GM23248 (cell line): ENCODE measurements around the gene PASD1. TPM values are rescaled to one million over a fixed set of nuclear protein-coding genes. Genes with fewer than 3 reads are reported as not detected.
"Not testable (repeated sequence)": the region's sequence is repeated elsewhere in the genome, so short reads cannot be mapped to it uniquely, and the experiment has no call there.

Experiments
- DNase-seq: peaks from one replicate; pipeline ENCODE4 v3.0.0-alpha.2; 2015
- H2AFZ ChIP-seq: fragments of 200-600 bp; sonication (generic); 2 replicates; pipeline ENCODE4 v1.6.1; 2016; ENCODE audit warnings: antibody characterized with exemption
- H3F3A ChIP-seq: fragments of 200-600 bp; sonication (generic); 2 replicates; pipeline ENCODE4 v1.6.1; 2016; ENCODE audit warnings: mild to moderate bottlenecking, antibody characterized with exemption, mixed run types; ENCODE audit not compliant: insufficient read depth
- H3K27ac ChIP-seq: fragments of 200-600 bp; sonication (generic); 2 replicates; pipeline ENCODE4 v1.5.1; 2016; ENCODE audit warnings: mild to moderate bottlenecking
- H3K27me3 ChIP-seq: fragments of 200-600 bp; sonication (generic); replicated peaks from 2 replicates; pipeline ENCODE4 v1.6.1; 2016; ENCODE audit warnings: mild to moderate bottlenecking; ENCODE audit not compliant: insufficient read depth
- H3K36me3 ChIP-seq: fragments of 200-600 bp; sonication (generic); 2 replicates; pipeline ENCODE4 v1.6.1; 2016; ENCODE audit warnings: low read depth, mild to moderate bottlenecking
- H3K4me1 ChIP-seq: fragments of 200-600 bp; sonication (generic); 2 replicates; pipeline ENCODE4 v1.6.1; 2016; ENCODE audit warnings: mild to moderate bottlenecking; ENCODE audit not compliant: insufficient read depth
- H3K4me2 ChIP-seq: fragments of 200-600 bp; sonication (generic); one replicate; pipeline ENCODE4 v1.6.1; 2016; ENCODE audit warnings: mild to moderate bottlenecking; ENCODE audit not compliant: unreplicated experiment
- H3K4me3 ChIP-seq: fragments of 200-600 bp; sonication (generic); 2 replicates; pipeline ENCODE4 v1.5.1; 2016; ENCODE audit warnings: mild to moderate bottlenecking
- H3K79me2 ChIP-seq: fragments of 200-600 bp; sonication (generic); 2 replicates; pipeline ENCODE4 v1.6.1; 2016; ENCODE audit warnings: mild to moderate bottlenecking; ENCODE audit not compliant: insufficient read depth
- H3K9ac ChIP-seq: fragments of 200-600 bp; sonication (generic); 2 replicates; pipeline ENCODE4 v1.6.1; 2016; ENCODE audit warnings: mild to moderate bottlenecking
- H3K9me2 ChIP-seq: fragments of 200-600 bp; sonication (generic); 2 replicates; pipeline ENCODE4 v1.6.1; 2016; ENCODE audit warnings: mixed run types, mild to moderate bottlenecking, moderate library complexity; ENCODE audit not compliant: insufficient read depth
- H3K9me3 ChIP-seq: fragments of 200-600 bp; sonication (generic); one replicate; pipeline ENCODE4 v1.6.1; 2017; ENCODE audit warnings: low read depth
- H4K20me1 ChIP-seq: fragments of 200-600 bp; sonication (generic); 2 replicates; pipeline ENCODE4 v1.6.0; 2016; ENCODE audit not compliant: insufficient read depth
- EZH2 ChIP-seq: fragments of 200-600 bp; sonication (generic); IDR thresholded peaks from 2 replicates; pipeline ENCODE4 v1.6.1; 2018; ENCODE audit warnings: antibody characterized with exemption, mild to moderate bottlenecking; ENCODE audit not compliant: insufficient read depth, poor library complexity, severe bottlenecking
- EZH2phosphoT487 ChIP-seq: fragments of 200-600 bp; sonication (generic); IDR thresholded peaks from 2 replicates; pipeline ENCODE4 v1.6.1; 2018; ENCODE audit warnings: antibody characterized with exemption, moderate library complexity, mild to moderate bottlenecking, low read depth; ENCODE audit not compliant: insufficient read depth
- WGBS, 2 experiments: methylation state at CpG; one replicate each; pipeline ENCODE4 v1.1.6; 2015 to 2017; ENCODE audit warnings: low lambda C conversion rate in 2 of 2, low coverage in 1 of 2; ENCODE audit errors: missing lambda C conversion rate in 2 of 2; 5-methylcytosine and 5-hydroxymethylcytosine counted together
- in situ Hi-C: fragments of 300-500 bp; cut with MboI; formaldehyde crosslinking; loops from 2 replicates; pipeline ENCODE4 v1.15.0; 2020
- polyA plus RNA-seq: library from polyadenylated mRNA; unstranded; fragments of >200 nt; fragmentation: Nextera tagmentation; extraction: Ambion mirVana; gene quantifications from 2 replicates; pipeline ENCODE4 v1.2.1, GENCODE V29; 2016
- total RNA-seq: library from RNA; depleted of rRNA; stranded (reverse); fragments of >200 nt; shearing (Covaris generic); gene quantifications from 2 replicates; pipeline ENCODE4 v1.2.3, GENCODE V29; 2014

The PASD1 gene
- total and polyA plus RNA-seq, 2 experiments from 2014 or later: not detected

DNA sequence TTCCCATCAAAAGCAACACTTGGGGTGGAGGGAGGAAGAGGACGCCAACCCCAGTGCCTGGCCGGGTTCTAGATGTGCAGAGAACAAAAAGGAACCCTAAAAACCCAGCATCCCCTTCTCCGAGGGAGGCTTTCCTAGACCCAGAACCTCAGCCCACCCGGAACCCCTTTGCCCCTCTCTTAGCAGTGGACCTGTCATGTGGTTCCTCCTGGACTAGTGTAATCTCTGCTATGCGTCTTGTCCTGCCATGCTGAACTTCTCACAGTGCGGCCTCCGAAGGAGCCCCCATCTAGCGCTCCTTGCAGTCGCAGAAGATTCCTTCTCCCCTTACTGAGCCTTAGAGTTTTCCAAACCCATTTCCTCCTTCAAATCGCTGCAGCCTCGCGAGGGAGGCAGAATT, 130.6 kb downstream of the PASD1 start:
- no peaks in the 10 kb centered on the region for H3K9me2 ChIP-seq
- TF ChIP-seq EZH2phosphoT487: no peak
- no peak for TF ChIP-seq EZH2
- 0 out of 2 replicates have a peak, but pooled peaks cover 4% of the 10 kb centered on the region for H3F3A ChIP-seq
- WGBS, 2 experiments: 79 to 87% methylated on average over 9 to 10 of the region's 12 CpGs
- no peak overlapping the region for H3K27ac ChIP-seq
- H3K4me1 ChIP-seq: peaks cover 15% of the 10 kb centered on the region; the same call in 1 of the 2 replicates
- H3K27me3 ChIP-seq: no peaks in the 10 kb centered on the region
- H4K20me1 ChIP-seq: no peaks in the 10 kb centered on the region
- in situ Hi-C loops: no loop called here
- no peak overlapping the region for H3K4me3 ChIP-seq
- H3K9me3 ChIP-seq: no peaks in the 10 kb centered on the region
- H3K79me2 ChIP-seq: no peaks in the 10 kb centered on the region
- no peak overlapping the region for H2AFZ ChIP-seq
- no peak overlapping the region for H3K9ac ChIP-seq
- DNase-seq: no peak
- no peak overlapping the region for H3K4me2 ChIP-seq
- no peaks in the 10 kb centered on the region for H3K36me3 ChIP-seq

DNA sequence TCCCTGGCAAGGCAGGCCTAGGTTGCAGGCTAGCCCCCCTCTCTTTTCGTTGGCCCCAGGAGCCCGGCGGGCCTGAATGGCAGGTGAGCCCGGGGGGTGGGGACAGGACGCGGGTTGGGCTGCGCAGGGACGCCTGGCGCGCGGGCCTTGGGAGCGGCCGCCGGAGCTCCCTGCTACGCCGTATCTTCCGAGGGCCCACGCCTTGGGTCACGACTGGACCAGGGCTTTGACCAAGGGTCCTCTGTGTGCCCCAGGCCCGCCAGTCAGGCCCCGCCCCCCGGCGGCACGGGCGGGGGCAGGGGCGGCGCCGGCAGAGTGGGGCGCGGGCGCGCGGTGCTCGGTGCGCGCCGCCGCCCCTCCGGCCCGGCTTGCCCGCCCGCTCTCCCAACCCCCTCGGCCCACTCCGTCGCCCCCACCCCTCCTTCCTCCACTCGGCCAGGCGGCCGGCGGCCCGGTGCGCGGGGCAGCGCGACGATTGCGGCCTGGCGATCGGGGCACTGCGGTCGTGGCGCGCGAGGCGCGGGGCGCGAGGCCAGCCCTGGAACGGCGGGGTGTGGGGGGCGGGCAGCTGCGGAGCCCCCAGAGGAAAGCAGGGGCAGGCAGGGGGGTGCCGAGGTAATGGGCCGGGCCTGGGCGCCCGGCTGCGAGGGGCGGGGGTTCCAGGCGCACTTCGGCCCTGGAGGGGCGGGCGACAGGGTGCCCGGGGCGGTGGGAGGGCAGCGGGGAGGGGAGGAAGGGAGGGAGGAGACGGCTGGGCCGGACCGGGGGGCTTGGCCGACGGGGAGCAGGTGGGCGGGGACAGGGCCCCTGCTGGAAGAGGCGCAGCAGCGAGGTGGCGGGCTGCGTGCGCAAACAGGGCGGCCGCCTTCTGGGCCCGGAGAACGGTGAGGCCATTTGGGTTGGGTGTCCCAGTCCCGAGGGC, 131.4 kb downstream of the PASD1 start, which contains the start of gene PRRG3:
PRRG3 (plus strand) TSS at position 798 of the 922 bp plus-strand sequence. CDS start 3,357 bp downstream, outside the sequence.
- no peak within 1 kb of the TSS for H3K27ac ChIP-seq
- H3K36me3 ChIP-seq: no peaks in the 10 kb centered on the region
- H3K4me2 ChIP-seq: no peak within 1 kb of the TSS
- 3 to 20% methylated on average over 1 to 46 of the region's 100 CpGs for WGBS, 2 experiments
- H3K9me3 ChIP-seq: no peaks in the 10 kb centered on the region
- DNase-seq: no peak
- no peaks in the 10 kb centered on the region for H3K27me3 ChIP-seq
- H3F3A ChIP-seq: 0 out of 2 replicates have a peak, but pooled peaks cover 4% of the 10 kb centered on the region
- no peak within 1 kb of the TSS for H2AFZ ChIP-seq
- TF ChIP-seq EZH2phosphoT487 (no peak), EZH2 (no peak)
- no peaks in the 10 kb centered on the region for H3K9me2 ChIP-seq
- no peaks in the 10 kb centered on the region for H4K20me1 ChIP-seq
- no peak within 1 kb of the TSS for H3K9ac ChIP-seq
- no peaks in the 10 kb centered on the region for H3K79me2 ChIP-seq
- no peak within 1 kb of the TSS for H3K4me3 ChIP-seq
- peaks cover 15% of the 10 kb centered on the region; the same call in 1 of the 2 replicates for H3K4me1 ChIP-seq
- in situ Hi-C loops: no loop called here

DNA sequence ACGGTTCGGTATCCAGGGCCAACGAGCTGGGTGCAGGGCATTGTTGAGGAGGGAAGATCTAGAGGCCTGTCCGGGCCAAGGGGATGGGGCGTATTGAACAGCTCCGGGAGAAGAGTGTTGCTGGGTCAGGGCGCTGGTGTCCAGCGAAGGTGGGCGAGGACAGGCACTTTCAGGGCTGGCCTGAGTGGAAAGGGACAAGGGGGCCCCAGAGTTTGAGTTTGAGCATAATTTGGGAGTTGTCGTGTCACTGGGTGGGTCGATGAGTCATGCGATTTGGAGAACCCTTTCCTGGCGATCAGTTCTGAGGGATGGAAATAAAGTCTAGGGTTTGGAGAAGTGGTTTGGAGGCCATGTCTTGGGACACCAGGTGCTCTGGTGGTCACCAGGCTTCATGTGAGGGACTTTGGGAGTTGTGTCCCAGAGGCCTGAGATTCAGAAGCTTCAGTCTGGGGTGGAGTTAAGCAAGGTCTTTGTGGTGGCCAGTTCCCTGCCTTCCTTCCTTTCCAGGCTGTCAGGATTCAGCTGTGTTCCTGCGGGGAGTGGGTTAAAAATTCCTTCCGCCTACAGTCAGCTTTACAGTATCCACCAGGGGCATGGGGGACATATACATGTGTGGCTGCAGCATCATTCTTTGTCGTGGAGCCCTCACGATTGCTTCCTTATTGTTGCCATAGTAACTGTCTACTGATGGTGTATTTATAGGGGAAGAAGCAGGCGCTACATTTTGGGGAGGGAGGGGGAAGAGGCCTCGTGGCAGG, 132.3 kb downstream of the PASD1 start:
- no peaks in the 10 kb centered on the region for H3K36me3 ChIP-seq
- H3K79me2 ChIP-seq: no peaks in the 10 kb centered on the region
- peaks cover 15% of the 10 kb centered on the region; the same call in 1 of the 2 replicates for H3K4me1 ChIP-seq
- H2AFZ ChIP-seq: no peak overlapping the region
- no peak overlapping the region for H3K4me2 ChIP-seq
- H3F3A ChIP-seq: 0 out of 2 replicates have a peak, but pooled peaks cover 4% of the 10 kb centered on the region
- no peak overlapping the region for H3K9ac ChIP-seq
- DNase-seq: no peak
- no peaks in the 10 kb centered on the region for H3K27me3 ChIP-seq
- H4K20me1 ChIP-seq: no peaks in the 10 kb centered on the region
- no peaks in the 10 kb centered on the region for H3K9me2 ChIP-seq
- no peaks in the 10 kb centered on the region for H3K9me3 ChIP-seq
- no peak overlapping the region for H3K27ac ChIP-seq
- in situ Hi-C loops: no loop called here
- TF ChIP-seq EZH2 (no peak), EZH2phosphoT487 (no peak)
- no peak overlapping the region for H3K4me3 ChIP-seq
- 11 to 18% methylated on average over 13 to 19 of the region's 19 CpGs for WGBS, 2 experiments

DNA sequence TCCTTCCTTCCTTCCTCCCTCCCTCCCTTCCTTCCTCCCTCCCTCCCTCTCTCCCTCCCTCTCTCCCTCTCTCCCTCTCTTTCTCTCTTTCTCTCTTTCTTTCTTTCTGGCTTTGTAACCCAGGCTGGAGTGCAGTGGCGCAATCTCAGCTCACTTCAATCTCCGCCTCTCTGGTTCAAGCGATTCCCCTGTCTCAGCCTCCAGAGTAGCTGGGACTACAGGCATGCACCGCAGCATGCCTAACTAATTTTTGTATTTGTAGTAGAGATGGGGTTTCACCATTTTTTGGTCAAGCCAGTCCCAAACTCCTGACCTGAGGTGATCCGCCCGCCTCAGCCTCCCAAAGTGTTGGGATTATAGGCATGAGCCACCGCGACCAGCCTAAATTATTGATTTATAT, 133.6 kb downstream of the PASD1 start:
- H3K79me2 ChIP-seq, H3K36me3 ChIP-seq, H3K9me3 ChIP-seq, in situ Hi-C loops, H3F3A ChIP-seq, H3K9me2 ChIP-seq, H3K27me3 ChIP-seq, H4K20me1 ChIP-seq: not testable (repeated sequence)
- Histone ChIP-seq H3K4me3 (peak overlapping the region; percentile 65), H2AFZ (peak overlapping the region; percentile 71), H3K9ac (peak overlapping the region; percentile 65), H3K27ac (peak overlapping the region; percentile 85), H3K4me1 (peaks cover 15% of the 10 kb centered on the region), H3K4me2 (peak overlapping the region; percentile 83)
- peak; percentile 41 for DNase-seq
- WGBS, 2 experiments: 3 to 5% methylated on average over 7 to 8 of the region's 8 CpGs
